Renal cortex interstitium (tissue), 11 donors: Measurements from ENCODE around the gene NPEPL1. TPM values are rescaled to one million over a fixed set of nuclear protein-coding genes. Genes with fewer than 3 reads are reported as not detected.

Experiments
- DNase-seq, 11 donors: peaks; one replicate each; pipeline ENCODE4 v3.0.0-alpha.2; 2013; ENCODE audit warnings: low read depth in 9 of 11, low spot score in 4 of 11; ENCODE audit errors: extremely low read depth in 1 of 11
- polyA plus RNA-seq, 3 donors: library from polyadenylated mRNA; unstranded; fragments of 120-200 nt; gene quantifications; one replicate each; pipeline ENCODE4 v1.2.1, GENCODE V29; 2013; ENCODE audit not compliant: insufficient read length in 3 of 3

The NPEPL1 gene
- polyA plus RNA-seq, 3 donors, result 35.7 to 54.4 (median 46.9) TPM

- DNase-seq, result peak in 8 of 11 donors; percentile 35 to 73 (median 63)
Observed at GRCh38 chr20:58651946-58652605, 40.5 kb upstream of the NPEPL1 start.

GRCh38 chr20:58652606-58653294 is 39.9 kb upstream of the NPEPL1 start:
- no peak for DNase-seq

- no peak for DNase-seq
Observed at GRCh38 chr20:58654337-58654736, 38.3 kb upstream of the NPEPL1 start.

GRCh38 chr20:58655328-58656107 is 37.1 kb upstream of the NPEPL1 start:
- DNase-seq, result no peak

- DNase-seq, result no peak
Observed at GRCh38 chr20:58656831-58657230, 35.8 kb upstream of the NPEPL1 start.

GRCh38 chr20:58657262-58657661 is 35.3 kb upstream of the NPEPL1 start:
- DNase-seq, result no peak

GRCh38 chr20:58657986-58658385 is 34.6 kb upstream of the NPEPL1 start:
- DNase-seq, result no peak

- DNase-seq, result no peak
Observed at GRCh38 chr20:58658760-58659159, 33.8 kb upstream of the NPEPL1 start.

- no peak for DNase-seq
Observed at GRCh38 chr20:58659841-58660240, 32.8 kb upstream of the NPEPL1 start.

GRCh38 chr20:58660855-58661597 is 31.6 kb upstream of the NPEPL1 start:
- DNase-seq, result no peak

GRCh38 chr20:58661598-58662473 is 30.8 kb upstream of the NPEPL1 start:
- no peak for DNase-seq

GRCh38 chr20:58664331-58664730 is 28.3 kb upstream of the NPEPL1 start:
- no peak for DNase-seq

- DNase-seq, result no peak
Observed at GRCh38 chr20:58664883-58665282, 27.7 kb upstream of the NPEPL1 start.

- DNase-seq, result no peak
Observed at GRCh38 chr20:58665606-58666005, 27.0 kb upstream of the NPEPL1 start.

GRCh38 chr20:58666702-58667101 is 25.9 kb upstream of the NPEPL1 start:
- no peak for DNase-seq

- DNase-seq, result no peak
Observed at GRCh38 chr20:58667975-58668374, 24.6 kb upstream of the NPEPL1 start.

- no peak for DNase-seq
Observed at GRCh38 chr20:58668901-58669286, 23.7 kb upstream of the NPEPL1 start.

- no peak for DNase-seq
Observed at GRCh38 chr20:58669287-58670006, 23.2 kb upstream of the NPEPL1 start.
